HFF-Myc (cell line): ENCODE measurements around the gene ARSB.

Experiments
- DNase-seq: peaks from one replicate; pipeline ENCODE4 v3.0.0-alpha.2; 2011; ENCODE audit warnings: low read depth; ENCODE audit errors: extremely low read depth
- H3K4me3 ChIP-seq: replicated peaks from 2 replicates; pipeline ENCODE4 v1.5.1; 2011; ENCODE audit warnings: low read depth, mild to moderate bottlenecking, control low read depth, low read length
- CTCF ChIP-seq: IDR thresholded peaks from 2 replicates; pipeline ENCODE4 v1.5.1; 2012; ENCODE audit warnings: mild to moderate bottlenecking, low read depth, low read length, control low read depth; ENCODE audit errors: missing control alignments

Gene ARSB

GRCh38 chr5:78829811-78830527 lies 155.1 kb downstream of the ARSB start:
- H3K4me3 ChIP-seq = no peak overlapping the region
- no peak for TF ChIP-seq CTCF
- DNase-seq = no peak

- no peak overlapping the region for H3K4me3 ChIP-seq
- DNase-seq = no peak
- no peak for TF ChIP-seq CTCF
These were observed 157.4 kb downstream of the ARSB start for GRCh38 chr5:78827725-78828124.

GRCh38 chr5:78824831-78825281 lies 160.3 kb downstream of the ARSB start:
- DNase-seq = no peak
- no peak overlapping the region for H3K4me3 ChIP-seq
- no peak for TF ChIP-seq CTCF

GRCh38 chr5:78823196-78823595 lies 161.9 kb downstream of the ARSB start:
- DNase-seq = no peak
- TF ChIP-seq CTCF = no peak
- H3K4me3 ChIP-seq = no peak overlapping the region

GRCh38 chr5:78821536-78822021 lies 163.5 kb downstream of the ARSB start:
- TF ChIP-seq CTCF = no peak
- no peak overlapping the region for H3K4me3 ChIP-seq
- DNase-seq = no peak

GRCh38 chr5:78819707-78820106 lies 165.4 kb downstream of the ARSB start:
- no peak overlapping the region for H3K4me3 ChIP-seq
- DNase-seq = no peak
- no peak for TF ChIP-seq CTCF
